ENCODE measurements around the gene TXNRD3. TPM values are rescaled to one million over a fixed set of nuclear protein-coding genes. Genes with fewer than 3 reads are reported as not detected.

TXNRD3 gene
- total RNA-seq, 1 experiment from 2014 or later = 21.5 TPM

DNA sequence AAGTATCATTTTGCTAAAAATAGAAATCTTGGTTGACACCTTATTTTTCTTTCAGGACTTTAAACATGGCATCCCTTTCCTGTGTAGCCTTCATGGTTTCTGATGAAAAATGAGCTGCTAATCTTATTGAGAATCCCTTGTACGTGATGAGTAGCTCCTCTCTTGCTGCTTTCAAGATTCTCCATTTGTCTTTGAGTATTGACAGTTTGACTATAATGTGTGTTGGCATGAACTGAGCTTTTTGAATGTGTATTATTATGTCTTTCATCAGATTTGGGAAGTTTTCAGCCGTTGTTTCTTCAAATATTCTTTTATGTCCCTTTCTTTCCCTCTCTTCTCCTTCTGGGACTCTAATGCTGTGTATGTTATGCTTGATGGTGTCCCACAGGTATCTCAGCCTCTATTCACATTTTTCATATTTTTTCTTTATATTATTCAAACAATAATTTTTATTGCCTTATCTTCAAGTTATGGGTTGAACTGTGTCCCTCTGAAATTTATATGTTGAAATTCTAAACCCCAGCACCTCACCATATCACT lies 92.1 kb downstream of the TXNRD3 start:
- DNase-seq (ENCODE audit: low spot score) = no peak
- in situ Hi-C loops (cut with HindIII; ENCODE audit: low sequenced_read_pairs) = no loop called here

GRCh38 chr3:126558336-126559071 lies 96.4 kb downstream of the TXNRD3 start, which contains the start of gene C3orf22:
C3orf22 (minus strand) TSS chr3:126558932; CDS start chr3:126553390, 5,542 bp downstream.
- in situ Hi-C loops (cut with HindIII; ENCODE audit: low sequenced_read_pairs) = no loop called here
- no peak for DNase-seq (ENCODE audit: low spot score)

- in situ Hi-C loops (cut with HindIII; ENCODE audit: low sequenced_read_pairs) = no loop called here
- no peak for DNase-seq (ENCODE audit: low spot score)
These were observed 97.2 kb downstream of the TXNRD3 start for GRCh38 chr3:126557761-126558160.

GRCh38 chr3:126557415-126557745 lies 97.5 kb downstream of the TXNRD3 start:
- DNase-seq (ENCODE audit: low spot score) = no peak
- in situ Hi-C loops (cut with HindIII; ENCODE audit: low sequenced_read_pairs) = no loop called here

Other genes with a start within 250 kb of the TXNRD3 start
- 11.4 and 18.9 TPM in 2 replicates for gene ZXDC, start 179.2 kb downstream of the TXNRD3 start, total RNA-seq (2014; rRNA removed; shearing (Covaris generic))
- gene UROC1, start 137.4 kb downstream of the TXNRD3 start, total RNA-seq (2014; rRNA removed; shearing (Covaris generic)) = not detected in 2 replicates
- 0.49 and 2.0 TPM in 2 replicates for gene CHST13, start 131.0 kb downstream of the TXNRD3 start, total RNA-seq (2014; rRNA removed; shearing (Covaris generic))
- not detected in 2 replicates for gene C3orf22, start 96.2 kb downstream of the TXNRD3 start, total RNA-seq (2014; rRNA removed; shearing (Covaris generic))
- gene CHCHD6, start 49.1 kb upstream of the TXNRD3 start, total RNA-seq (2014; rRNA removed; shearing (Covaris generic)) = 32.3 and 36.2 TPM in 2 replicates

Measured in G401 (cell line).